ENCODE data around the gene ZNF831.

The ZNF831 gene

GRCh38 chr20:59253779-59254319 lies 90.2 kb downstream of the ZNF831 start:
- no peak for DNase-seq

DNA sequence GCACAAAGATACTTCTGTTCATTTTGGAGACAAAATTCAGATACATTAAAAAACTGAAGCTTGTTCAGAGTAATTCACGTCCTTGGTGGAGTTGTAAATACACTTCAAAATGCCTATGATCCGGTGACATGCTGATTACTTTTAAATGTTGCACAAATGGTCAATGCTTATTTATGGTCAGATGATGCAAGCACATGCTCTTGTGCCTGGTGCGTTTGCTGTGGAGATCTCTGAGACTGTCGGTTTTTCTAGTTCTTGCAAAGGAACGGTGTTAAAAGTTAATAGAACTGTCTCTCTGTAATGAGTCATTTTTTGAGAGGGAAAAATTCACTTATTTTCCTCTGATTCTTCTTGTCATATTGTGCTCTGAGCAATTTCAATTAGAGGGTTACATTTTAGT lies 91.6 kb downstream of the ZNF831 start:
- no peak for DNase-seq

GRCh38 chr20:59258221-59258621 lies 94.6 kb downstream of the ZNF831 start:
- DNase-seq = peak; percentile 8 to 32

DNA sequence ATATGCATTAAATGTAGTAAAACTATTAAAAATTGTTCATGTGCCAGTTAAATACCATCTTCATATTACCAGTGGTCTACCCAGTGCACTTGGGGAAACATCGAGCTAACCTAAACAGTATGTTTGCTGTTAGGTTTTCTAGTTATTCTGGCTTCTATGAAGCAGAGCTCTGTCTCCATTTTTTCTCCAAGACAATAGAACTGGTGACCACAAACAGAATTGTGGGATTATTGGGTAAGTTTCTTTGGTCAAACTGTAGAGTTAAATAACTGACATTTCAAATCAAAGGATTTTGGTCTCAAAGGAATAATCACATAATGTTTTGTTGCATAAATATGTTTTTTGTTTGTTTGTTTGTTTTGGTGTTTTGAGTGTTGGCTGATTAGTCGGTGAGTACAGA lies 96.3 kb downstream of the ZNF831 start:
- no peak for DNase-seq

GRCh38 chr20:59265298-59265697 lies 101.7 kb downstream of the ZNF831 start:
- no peak for DNase-seq

GRCh38 chr20:59268870-59269269 lies 105.2 kb downstream of the ZNF831 start:
- DNase-seq = no peak

GRCh38 chr20:59269411-59270025 lies 105.9 kb downstream of the ZNF831 start:
- DNase-seq = no peak

DNA sequence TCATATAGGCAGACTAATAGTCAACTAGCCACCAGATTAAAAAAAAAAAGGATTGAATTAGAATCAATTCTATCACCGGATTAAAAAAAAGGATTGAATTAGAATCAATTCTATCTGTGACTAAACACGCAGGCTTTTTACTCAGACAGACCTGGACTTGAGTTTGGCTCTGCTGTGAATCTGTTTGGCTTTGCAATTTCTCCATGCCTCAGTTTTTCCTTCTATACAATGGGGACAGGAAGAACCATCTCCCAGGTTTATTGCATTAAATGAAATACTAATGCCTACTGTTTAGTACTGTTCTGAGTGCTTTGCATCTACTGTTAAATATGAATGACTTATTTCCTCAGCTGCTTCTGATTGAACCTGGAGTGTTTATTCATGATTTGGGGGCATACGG lies 106.8 kb downstream of the ZNF831 start:
- DNase-seq = no peak

- no peak for DNase-seq
Observed at GRCh38 chr20:59273739-59274357, 110.2 kb downstream of the ZNF831 start.

GRCh38 chr20:59276938-59277337 lies 113.3 kb downstream of the ZNF831 start:
- no peak for DNase-seq

DNA sequence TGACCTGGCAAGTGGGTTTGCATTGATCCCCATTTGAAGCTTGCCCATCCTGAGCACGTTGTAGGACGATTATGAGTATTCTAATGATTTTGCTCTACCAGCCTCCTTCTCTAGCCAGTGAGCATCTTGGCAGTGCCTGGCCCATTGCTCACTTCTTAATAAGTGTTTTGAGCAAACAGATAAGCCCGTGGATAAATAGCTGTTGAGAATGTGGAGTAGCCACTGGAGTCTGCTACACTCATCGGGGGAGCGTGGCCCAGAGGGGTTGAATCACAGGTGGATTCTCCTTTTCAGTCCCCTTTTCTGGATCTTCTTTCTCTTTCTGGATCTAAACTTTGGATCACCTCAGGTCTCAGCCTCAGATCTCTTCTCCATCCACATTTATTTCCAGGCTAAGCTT lies 120.8 kb downstream of the ZNF831 start:
- DNase-seq = no peak

- DNase-seq = no peak
Observed at GRCh38 chr20:59289994-59290393, 126.4 kb downstream of the ZNF831 start.

DNA sequence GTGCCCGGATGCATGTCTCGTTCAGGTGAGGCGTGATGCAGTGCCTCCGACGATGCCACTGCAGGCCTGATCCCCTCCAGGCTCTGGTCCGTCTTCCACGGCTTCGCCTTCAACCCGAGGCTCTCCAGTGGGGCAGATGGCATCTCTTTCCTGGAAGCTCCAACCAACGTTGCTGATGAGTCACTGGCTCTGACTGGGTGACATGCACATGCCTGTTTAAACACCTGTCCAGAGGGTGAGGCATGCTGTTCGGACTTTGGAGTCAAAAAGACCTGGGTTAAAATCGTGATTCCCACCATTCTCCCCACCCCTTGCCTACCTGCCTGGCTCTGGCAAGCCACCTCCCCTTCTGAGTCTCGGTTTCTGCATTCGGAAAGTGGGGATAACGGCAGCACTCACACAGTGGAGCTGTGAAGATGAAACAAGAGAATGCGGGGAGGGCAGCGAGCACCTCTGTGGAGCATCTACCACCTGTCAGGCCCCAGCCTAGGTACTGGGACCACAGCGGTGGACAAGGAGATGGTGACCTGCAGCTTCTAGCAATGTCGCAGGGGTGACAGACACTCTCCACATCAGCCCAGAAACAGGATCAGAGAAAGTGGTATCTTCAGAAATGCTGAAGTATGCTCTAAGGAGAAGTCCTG lies 128.2 kb downstream of the ZNF831 start:
- DNase-seq = no peak

GRCh38 chr20:59295531-59295930 lies 131.9 kb downstream of the ZNF831 start:
- DNase-seq = no peak

DNA sequence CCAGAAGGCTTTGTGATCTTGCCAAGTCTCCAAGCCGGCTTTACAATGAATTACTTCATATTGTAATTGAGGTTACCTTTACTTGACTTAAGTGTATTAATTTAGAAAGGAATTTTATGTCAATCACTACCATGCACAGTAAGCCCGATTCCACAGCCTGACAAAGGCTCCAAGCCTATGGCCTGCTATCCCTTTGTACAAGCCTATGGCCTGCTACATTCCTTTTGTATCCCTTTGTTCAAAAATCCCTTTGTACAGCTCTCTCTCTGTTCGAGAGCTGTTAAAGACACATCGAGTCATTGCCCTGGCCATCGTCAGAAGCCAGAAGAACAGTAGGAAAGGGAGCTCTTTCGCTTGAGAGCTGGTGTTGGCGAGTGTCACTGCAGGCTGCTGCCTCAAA lies 134.1 kb downstream of the ZNF831 start:
- DNase-seq = no peak

GRCh38 chr20:59299945-59300332 lies 136.3 kb downstream of the ZNF831 start:
- DNase-seq = no peak

GRCh38 chr20:59300333-59301081 lies 136.9 kb downstream of the ZNF831 start, which contains the start of gene EDN3:
Gene EDN3, plus strand, starts transcription at chr20:59300611. Its CDS starts 202 bp downstream, at chr20:59300813.
- no peak for DNase-seq

DNA sequence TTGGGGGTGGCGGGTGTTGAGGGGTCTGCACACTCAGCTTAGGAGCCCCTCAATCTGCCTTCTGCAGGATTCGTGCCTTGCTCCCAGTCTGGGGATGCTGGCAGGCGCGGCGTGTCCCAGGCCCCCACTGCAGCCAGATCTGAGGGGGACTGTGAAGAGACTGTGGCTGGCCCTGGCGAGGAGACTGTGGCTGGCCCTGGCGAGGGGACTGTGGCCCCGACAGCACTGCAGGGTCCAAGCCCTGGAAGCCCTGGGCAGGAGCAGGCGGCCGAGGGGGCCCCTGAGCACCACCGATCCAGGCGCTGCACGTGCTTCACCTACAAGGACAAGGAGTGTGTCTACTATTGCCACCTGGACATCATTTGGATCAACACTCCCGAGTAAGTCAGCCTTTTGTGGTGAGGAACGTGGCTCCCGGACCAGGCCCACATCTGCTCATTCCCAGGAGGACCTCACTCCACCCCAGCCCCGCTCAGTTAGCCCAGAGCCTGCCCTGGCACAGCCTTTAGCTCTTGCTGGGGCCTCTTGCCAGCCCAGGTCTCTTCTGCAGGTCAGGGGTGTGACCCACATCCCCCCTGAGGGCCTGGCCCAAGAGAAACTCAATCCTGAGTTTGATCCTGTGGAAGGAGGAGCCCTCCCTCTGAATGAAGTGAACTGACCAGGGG lies 137.9 kb downstream of the ZNF831 start:
- DNase-seq = no peak

- DNase-seq = no peak
Observed at GRCh38 chr20:59305908-59306655, 142.5 kb downstream of the ZNF831 start.

DNA sequence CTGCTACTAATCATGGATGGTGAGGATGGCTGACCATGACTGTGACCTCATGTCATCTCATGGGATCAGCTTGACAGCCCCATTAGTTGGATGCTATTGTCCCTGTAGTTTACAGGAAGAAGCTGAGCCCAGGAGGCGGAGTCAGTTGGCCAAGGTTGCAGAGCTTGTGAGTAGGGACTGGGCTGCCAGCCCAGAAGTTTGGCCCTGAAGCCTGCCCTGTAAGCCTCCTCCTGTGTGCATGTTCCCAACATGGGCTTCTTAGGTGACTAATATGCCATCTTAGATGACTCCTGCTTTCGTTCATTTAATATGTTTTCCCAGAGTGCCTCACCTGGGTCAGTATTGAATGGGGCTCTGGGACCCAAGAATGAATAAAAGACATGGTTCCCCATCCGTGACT lies 143.6 kb downstream of the ZNF831 start:
- DNase-seq = no peak

All from inflammatory macrophage treated with lipopolysaccharide for 1 hour (primary cell).